H1 (cell line): ENCODE data around the gene SLC43A2. TPM values are rescaled to one million over a fixed set of nuclear protein-coding genes. Genes with fewer than 3 reads are reported as not detected.

ENCODE experiments used
- CTCF ChIA-PET: fragments of 300-600 bp; sonication (Branson Sonifier 250); formaldehyde crosslinking; loops from one replicate; lab custom pipeline; 2021; ENCODE audit not compliant: partially characterized antibody; lab: Charles Lee
- POLR2A ChIA-PET: fragments of 300-600 bp; sonication (Branson Sonifier 250); formaldehyde crosslinking; loops from one replicate; lab custom pipeline; 2021; ENCODE audit warnings: inconsistent platforms; ENCODE audit not compliant: partially characterized antibody; lab: Charles Lee
- DNase-seq, 2 experiments: peaks; one replicate each; pipeline versions ENCODE4 v3.0.0 to v3.0.0-alpha.2; 2010 to 2022; ENCODE audit warnings: low spot score in 2 of 2, low read depth in 1 of 2, mixed read lengths in 1 of 2
- FAIRE-seq: peaks from 2 replicates; lab custom pipeline; 2011; peaks lifted over from hg19 to GRCh38; lab: Jason Lieb, UNC
- H2AFZ ChIP-seq: 2 replicates; pipeline ENCODE4 v1.8.1; 2012; ENCODE audit warnings: low read length, inconsistent platforms
- H2AK5ac ChIP-seq: 2 replicates; pipeline ENCODE4 v1.6.1; 2013; ENCODE audit warnings: low read depth, low read length
- H2BK120ac ChIP-seq: replicated peaks from 2 replicates; pipeline ENCODE3; 2013; ENCODE audit warnings: low read depth, low read length, inconsistent platforms
- H2BK12ac ChIP-seq: 2 replicates; pipeline ENCODE4 v1.6.1; 2013; ENCODE audit warnings: low read depth, low read length
- H2BK15ac ChIP-seq: 2 replicates; pipeline ENCODE4 v1.6.1; 2013; ENCODE audit warnings: low read length
- H2BK20ac ChIP-seq: 2 replicates; pipeline ENCODE4 v1.6.1; 2013; ENCODE audit warnings: low read length
- H2BK5ac ChIP-seq: 2 replicates; pipeline ENCODE4 v1.6.1; 2013; ENCODE audit warnings: low read depth, low read length
- H3K14ac ChIP-seq: 2 replicates; pipeline ENCODE4 v1.6.1; 2013; ENCODE audit warnings: inconsistent platforms; ENCODE audit not compliant: insufficient read length
- H3K18ac ChIP-seq: 2 replicates; pipeline ENCODE4 v1.6.1; 2013; ENCODE audit warnings: low read length; ENCODE audit errors: extremely low read depth
- H3K23ac ChIP-seq: 2 replicates; pipeline ENCODE4 v1.6.1; 2013; ENCODE audit warnings: inconsistent platforms; ENCODE audit not compliant: insufficient read length
- H3K23me2 ChIP-seq: 2 replicates; pipeline ENCODE4 v1.6.1; 2013; ENCODE audit warnings: low read depth, low read length
- H3K27ac ChIP-seq: 2 replicates; pipeline ENCODE4 v1.6.1; 2011; ENCODE audit warnings: low read depth, low read length, inconsistent platforms
- H3K27me3 ChIP-seq, 4 experiments: replicated peaks in 1 of 4; 1 replicate in 1 of 4; 2 replicates in 3 of 4; pipeline versions ENCODE4 v1.6.1 to v1.8.1; 2011 to 2013; ENCODE audit warnings: low read length in 3 of 4, mild to moderate bottlenecking in 3 of 4, inconsistent platforms in 2 of 4, mixed read lengths in 2 of 4, moderate library complexity in 1 of 4; ENCODE audit not compliant: control insufficient read depth in 3 of 4, insufficient read depth in 3 of 4; ENCODE audit errors: extremely low read depth in 1 of 4
- H3K36me3 ChIP-seq, 4 experiments: 2 replicates each; pipeline versions ENCODE4 v1.6.1 to v1.8.1; 2011 to 2013; ENCODE audit warnings: mild to moderate bottlenecking in 4 of 4, low read length in 3 of 4, moderate library complexity in 2 of 4, control low read depth in 1 of 4, inconsistent platforms in 1 of 4; ENCODE audit not compliant: insufficient read depth in 4 of 4, control insufficient read depth in 2 of 4
- H3K4ac ChIP-seq: replicated peaks from 2 replicates; pipeline ENCODE3; 2013; ENCODE audit warnings: low read length, low read depth, mixed read lengths, inconsistent platforms; ENCODE audit not compliant: insufficient read length
- H3K4me1 ChIP-seq, 4 experiments: replicated peaks in 1 of 4; 1 replicate in 1 of 4; 2 replicates in 3 of 4; pipeline versions ENCODE4 v1.6.1 to v1.8.1; 2011 to 2013; ENCODE audit warnings: low read length in 3 of 4, inconsistent platforms in 2 of 4, mixed read lengths in 1 of 4; ENCODE audit not compliant: insufficient read depth in 4 of 4, control insufficient read depth in 3 of 4
- H3K4me2 ChIP-seq, 2 experiments: 2 replicates each; pipeline versions ENCODE4 v1.6.1 to v1.8.1; 2011 to 2013; ENCODE audit warnings: low read depth in 2 of 2, low read length in 2 of 2, control low read depth in 1 of 2, inconsistent platforms in 1 of 2, mild to moderate bottlenecking in 1 of 2; ENCODE audit not compliant: insufficient read depth in 1 of 2
- H3K4me3 ChIP-seq, 4 experiments: fragments of 200-600, 300-600 bp in 1 of 4; sonication (generic), shearing (Covaris generic), sonication (Bioruptor Twin) in 1 of 4; 2 replicates each; pipeline versions ENCODE4 v1.5.1 to v1.8.1; 2011 to 2016; ENCODE audit warnings: low read length in 4 of 4, low read depth in 3 of 4, control low read depth in 2 of 4, inconsistent platforms in 2 of 4, mild to moderate bottlenecking in 2 of 4, mixed read lengths in 1 of 4, moderate library complexity in 1 of 4; ENCODE audit not compliant: insufficient read depth in 2 of 4; ENCODE audit errors: extremely low read depth in 1 of 4
- H3K56ac ChIP-seq: replicated peaks from 2 replicates; pipeline ENCODE3; 2013; ENCODE audit warnings: low read depth, mild to moderate bottlenecking, mixed read lengths, low read length, inconsistent platforms; ENCODE audit not compliant: insufficient read length
- H3K79me1 ChIP-seq: 2 replicates; pipeline ENCODE4 v1.6.1; 2013; ENCODE audit warnings: low read depth, low read length, control low read depth
- H3K79me2 ChIP-seq, 2 experiments: 2 replicates each; pipeline versions ENCODE4 v1.6.1 to v1.8.1; 2012 to 2013; ENCODE audit warnings: low read length in 2 of 2, mild to moderate bottlenecking in 2 of 2, inconsistent platforms in 1 of 2; ENCODE audit not compliant: insufficient read depth in 2 of 2, control insufficient read depth in 1 of 2
- H3K9ac ChIP-seq, 4 experiments: replicated peaks in 1 of 4; 1 replicate in 1 of 4; 2 replicates in 3 of 4; pipeline versions ENCODE4 v1.6.1 to v1.8.1; 2011 to 2013; ENCODE audit warnings: low read depth in 3 of 4, low read length in 3 of 4, control low read depth in 2 of 4, mild to moderate bottlenecking in 2 of 4, moderate library complexity in 2 of 4, inconsistent platforms in 1 of 4; ENCODE audit errors: extremely low read depth in 1 of 4
- H3K9me3 ChIP-seq, 2 experiments: 2 replicates each; pipeline versions ENCODE4 v1.6.1 to v1.8.1; 2012 to 2013; ENCODE audit warnings: mild to moderate bottlenecking in 2 of 2, moderate library complexity in 2 of 2, control low read depth in 1 of 2, inconsistent platforms in 1 of 2, low read depth in 1 of 2, low read length in 1 of 2, mixed read lengths in 1 of 2; ENCODE audit not compliant: insufficient read depth in 2 of 2
- H4K20me1 ChIP-seq, 2 experiments: replicated peaks in 1 of 2; 2 replicates each; pipeline versions ENCODE3 to v1.8.1; 2011 to 2013; ENCODE audit warnings: inconsistent platforms in 2 of 2, low read length in 2 of 2, mild to moderate bottlenecking in 1 of 2; ENCODE audit not compliant: insufficient read depth in 2 of 2, control insufficient read depth in 1 of 2
- H4K5ac ChIP-seq: 2 replicates; pipeline ENCODE4 v1.6.1; 2013; ENCODE audit warnings: low read length, low read depth, mixed read lengths, inconsistent platforms; ENCODE audit not compliant: insufficient read length
- H4K8ac ChIP-seq: 2 replicates; pipeline ENCODE4 v1.8.0; 2013; ENCODE audit warnings: mild to moderate bottlenecking, moderate library complexity, low read length, inconsistent platforms; ENCODE audit not compliant: insufficient read depth; ENCODE audit errors: extremely low read depth
- H4K91ac ChIP-seq: replicated peaks from 2 replicates; pipeline ENCODE3; 2013; ENCODE audit warnings: low read length, mixed read lengths, inconsistent platforms; ENCODE audit not compliant: insufficient read length
- KDM5A ChIP-seq: fragments of 200-600 bp; IDR thresholded peaks from 2 replicates; pipeline ENCODE4 v1.7.1; 2012; ENCODE audit warnings: mild to moderate bottlenecking, low read length, inconsistent platforms, mixed read lengths
- RNF2 ChIP-seq: fragments of 200-900, 300-1000 bp; sonication (generic); IDR thresholded peaks from 2 replicates; pipeline ENCODE4 v1.7.1; 2016; ENCODE audit warnings: borderline replicate concordance, low read depth, mild to moderate bottlenecking, antibody characterized with exemption, low read length; ENCODE audit not compliant: poor library complexity, severe bottlenecking; ENCODE audit errors: missing control alignments
- TAF1 ChIP-seq: IDR thresholded peaks from 2 replicates; pipeline ENCODE4 v1.6.1; 2011; ENCODE audit warnings: mild to moderate bottlenecking, low read depth, low read length
- YY1 ChIP-seq: IDR thresholded peaks from 2 replicates; pipeline ENCODE4 v1.6.1; 2011; ENCODE audit warnings: low read depth, mild to moderate bottlenecking, low read length
- WGBS, 2 experiments: shearing (Covaris generic) in 1 of 2; methylation state at CpG; one replicate each; pipeline versions ENCODE4 v1.1.6 to v1.1.7; 2013 to 2015; ENCODE audit warnings: low lambda C conversion rate in 2 of 2, mixed read lengths in 2 of 2, inconsistent platforms in 1 of 2, low coverage in 1 of 2, missing lambda C conversion rate in 1 of 2; ENCODE audit not compliant: insufficient replicate concordance in 2 of 2, insufficient coverage in 1 of 2, insufficient read length in 1 of 2; ENCODE audit errors: extremely low coverage in 1 of 2, missing lambda C conversion rate in 1 of 2; 5-methylcytosine and 5-hydroxymethylcytosine counted together
- polyA plus RNA-seq, 7 experiments: library from polyadenylated mRNA; depleted of rRNA in 3 of 7; stranded (reverse) in 5 of 7; unstranded in 2 of 7; fragments of >200 nt in 5 of 7; fragments of 200-250 nt in 2 of 7; gene quantifications; 1 replicate in 5 of 7; 2 replicates in 1 of 7; 4 replicates in 1 of 7; pipeline versions ENCODE4 v1.2.1 to v1.2.3, GENCODE V29; 2011 to 2013; ENCODE audit warnings: missing spikeins in 2 of 7, mixed read lengths in 2 of 7
- total RNA-seq: library from RNA; stranded (reverse); fragmentation: NEBNext Ultra II Directional; extraction: Animal tissue kit (Norgen Biotek cat#: 25700); gene quantifications from 2 replicates; pipeline ENCODE4 v1.2.1, GENCODE V29; 2021

The SLC43A2 gene
- total and polyA plus RNA-seq, 2 of the 8 experiments (the other 6 are each of a cell fraction or from before 2014, with no cell fraction given) = 6.6 to 10.5 TPM

- Histone ChIP-seq H4K8ac (no peak overlapping the region), H3K79me2 (no peaks in the 10 kb centered on the region), H4K20me1 (peaks cover 11 to 15% of the 10 kb centered on the region in 2 experiments), H3K56ac (no peak overlapping the region), H2AFZ (no peak overlapping the region), H3K4me2 (no peak overlapping the region), H2BK5ac (no peak overlapping the region), H2BK120ac (no peak overlapping the region), H3K4me1 (no peaks in the 10 kb centered on the region), H3K9ac (no peak overlapping the region), H3K4ac (no peak overlapping the region), H2BK15ac (no peak overlapping the region), H3K36me3 (peaks cover 64 to 95% (median 84%) of the 10 kb centered on the region in 4 experiments), H2BK12ac (no peak overlapping the region), H3K23ac (no peak overlapping the region), H3K4me3 (no peak overlapping the region), H2AK5ac (no peak overlapping the region), H2BK20ac (no peak overlapping the region), H3K27ac (no peak overlapping the region), H4K91ac (no peak overlapping the region), H3K27me3 (no peaks in the 10 kb centered on the region), H3K9me3 (peaks cover 0 to 2% of the 10 kb centered on the region in 2 experiments; a peak in 1 of 4 replicates), H3K23me2 (no peaks in the 10 kb centered on the region), H4K5ac (no peak overlapping the region), H3K79me1 (no peaks in the 10 kb centered on the region; the same call in 1 of the 2 replicates), H3K14ac (no peak overlapping the region), H3K18ac (no peak overlapping the region)
- no peak for DNase-seq
- ChIA-PET POLR2A (interaction anchor here (1.3 to 1.9 kb wide), 3 partner anchors 11 to 20 kb away, joined by 3 to 15 read pairs (median 6); no protein-coding TSS in a partner anchor), CTCF (interaction anchor here (0.6 to 5.9 kb wide), 4 partner anchors 9 to 1158 kb away, joined by 3 to 60 read pairs (median 6); partner anchors contain the start of gene RILP)
- TF ChIP-seq RNF2 (no peak), KDM5A (no peak), YY1 (no peak), TAF1 (no peak)
- WGBS, 2 experiments = 96% methylated on average over 9 of the region's 9 CpGs; no CpG with 5 or more reads in 1 of the 2 experiments
- FAIRE-seq = no peak
Observed at GRCh38 chr17:1658100-1658499, 29.5 kb upstream of the SLC43A2 start.
